ENCODE measurements around the gene MRPL48. TPM values are rescaled to one million over a fixed set of nuclear protein-coding genes. Genes with fewer than 3 reads are reported as not detected.

Gene MRPL48
- total and polyA plus RNA-seq, 2 of the 8 experiments (the other 6 are each of a cell fraction or from before 2014, with no cell fraction given), result 34.9 to 59.9 TPM

DNA sequence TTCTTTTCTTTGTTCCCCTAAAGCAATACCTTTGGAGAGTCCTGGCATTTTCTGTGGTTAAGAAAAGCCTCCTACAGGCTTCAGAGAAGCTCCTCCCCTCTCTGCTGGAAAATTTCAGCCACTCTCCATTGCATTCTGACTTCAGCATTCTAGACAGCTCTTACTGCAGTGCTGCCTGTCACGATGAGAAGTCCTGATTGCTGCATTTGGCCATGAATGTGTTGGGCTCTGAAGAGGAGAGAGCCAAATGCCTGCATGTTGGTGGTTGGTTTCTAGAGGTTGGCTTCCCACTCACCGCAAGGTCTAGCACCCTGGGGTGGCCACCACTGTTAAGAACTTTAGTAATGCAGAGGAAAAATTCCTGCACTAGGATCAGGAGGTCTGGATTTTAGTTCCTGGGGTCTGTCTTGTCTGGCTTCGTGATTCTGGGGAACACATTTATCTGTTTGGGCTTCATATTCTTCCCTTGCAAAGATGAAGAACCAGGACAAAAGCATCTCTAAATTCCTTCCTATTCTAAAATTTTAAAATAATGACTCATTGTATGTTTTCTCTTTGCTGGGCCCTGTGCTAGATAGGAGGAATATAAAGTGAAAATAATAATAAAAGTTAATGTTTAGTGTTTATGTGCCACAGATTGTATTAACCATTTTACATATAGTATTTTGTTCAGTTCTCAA, 50.9 kb downstream of the MRPL48 start:
- H4K5ac ChIP-seq (ENCODE audit: insufficient read length, low read depth, low read length), result no peak overlapping the region
- H2BK120ac ChIP-seq (replicated peaks; ENCODE audit: low read depth, low read length), result no peak overlapping the region
- no peak overlapping the region for H3K4me3 ChIP-seq (ENCODE audit: extremely low read depth in 1 of 4, insufficient read depth in 2 of 4, low read depth in 3 of 4, low read length in 4 of 4)
- no peak for TF ChIP-seq SUZ12 (IDR thresholded peaks at IDR 0.05; ENCODE audit: low read length)
- TF ChIP-seq POLR2A (IDR thresholded peaks at IDR 0.05; ENCODE audit: control extremely low read depth in 1 of 2, low read depth in 2 of 2, low read length in 2 of 2), result 0 out of 3 replicates have a peak, but pooled peaks of 1 of the 2 experiments have one; percentile 19
- H2BK5ac ChIP-seq (ENCODE audit: low read depth, low read length), result no peak overlapping the region
- H3K9ac ChIP-seq (replicated peaks in 1 of 4; ENCODE audit: extremely low read depth in 1 of 4, low read depth in 3 of 4, low read length in 3 of 4), result no peak overlapping the region
- H4K91ac ChIP-seq (replicated peaks; ENCODE audit: insufficient read length, low read length), result no peak overlapping the region
- H3K56ac ChIP-seq (replicated peaks; ENCODE audit: insufficient read length, low read depth, low read length), result no peak overlapping the region
- H2BK12ac ChIP-seq (ENCODE audit: low read depth, low read length), result no peak overlapping the region
- no peak overlapping the region for H3K14ac ChIP-seq (ENCODE audit: insufficient read length)
- H3K79me2 ChIP-seq (ENCODE audit: control insufficient read depth in 1 of 2, insufficient read depth in 2 of 2, low read length in 2 of 2), result no peaks in the 10 kb centered on the region
- no peak overlapping the region for H2BK20ac ChIP-seq (ENCODE audit: low read length)
- ChIA-PET CTCF (ENCODE audit: partially characterized antibody) (interaction anchor here (0.6 to 1.3 kb wide), 2 partner anchors 15 to 1471 kb away, joined by 4 to 5 read pairs; no protein-coding TSS in a partner anchor), POLR2A (ENCODE audit: partially characterized antibody) (interaction anchor here (0.5 to 1.1 kb wide), 3 partner anchors 10 to 51 kb away, joined by 3 to 6 read pairs (median 4); partner anchors contain the start of gene MRPL48)
- FAIRE-seq, result peak; percentile 86
- 64% methylated on average over 3 of the region's 3 CpGs; no CpG with 5 or more reads in 1 of the 2 experiments for WGBS, 2 experiments (ENCODE audit: extremely low coverage in 1 of 2, insufficient coverage in 1 of 2, insufficient read length in 1 of 2, insufficient replicate concordance in 2 of 2, low coverage in 1 of 2, low lambda C conversion rate in 2 of 2, missing lambda C conversion rate in 1 of 2)
- H3K27me3 ChIP-seq (replicated peaks in 1 of 4; ENCODE audit: control insufficient read depth in 3 of 4, extremely low read depth in 1 of 4, insufficient read depth in 3 of 4, low read length in 3 of 4), result no peaks in the 10 kb centered on the region
- peaks cover 0 to 5% (median 2%) of the 10 kb centered on the region in 4 experiments; a peak in 2 of 7 replicates for H3K4me1 ChIP-seq (replicated peaks in 1 of 4; ENCODE audit: control insufficient read depth in 3 of 4, insufficient read depth in 4 of 4, low read length in 3 of 4)
- H2AK5ac ChIP-seq (ENCODE audit: low read depth, low read length), result no peak overlapping the region
- H2BK15ac ChIP-seq (ENCODE audit: low read length), result no peak overlapping the region
- H3K4ac ChIP-seq (replicated peaks; ENCODE audit: insufficient read length, low read depth, low read length), result no peak overlapping the region
- DNase-seq (ENCODE audit: low read depth in 1 of 2, low spot score in 2 of 2), result peak; percentile 10 to 52
- peaks cover 0 to 5% (median 0%) of the 10 kb centered on the region in 4 experiments; a peak in 1 of 8 replicates for H3K36me3 ChIP-seq (ENCODE audit: control insufficient read depth in 2 of 4, insufficient read depth in 4 of 4, low read length in 3 of 4)
- H4K8ac ChIP-seq (ENCODE audit: extremely low read depth, insufficient read depth, low read length), result no peak overlapping the region
- no peaks in the 10 kb centered on the region for H4K20me1 ChIP-seq (replicated peaks in 1 of 2; ENCODE audit: control insufficient read depth in 1 of 2, insufficient read depth in 2 of 2, low read length in 2 of 2)
- no peaks in the 10 kb centered on the region for H3K79me1 ChIP-seq (ENCODE audit: low read depth, low read length)
- no peak overlapping the region for H3K18ac ChIP-seq (ENCODE audit: extremely low read depth, low read length)
- H3K9me3 ChIP-seq (ENCODE audit: insufficient read depth in 2 of 2, low read depth in 1 of 2, low read length in 1 of 2), result no peaks in the 10 kb centered on the region
- no peak overlapping the region for H3K23ac ChIP-seq (ENCODE audit: insufficient read length)
- H3K23me2 ChIP-seq (ENCODE audit: low read depth, low read length), result no peaks in the 10 kb centered on the region
- H2AFZ ChIP-seq (ENCODE audit: low read length), result 0 out of 2 replicates have a peak overlapping the region, but pooled peaks have one; percentile 1
- peak overlapping the region; percentile 26; the same call in 1 of the 2 replicates for H3K27ac ChIP-seq (ENCODE audit: low read depth, low read length)
- H3K4me2 ChIP-seq (ENCODE audit: insufficient read depth in 1 of 2, low read depth in 2 of 2, low read length in 2 of 2), result peak overlapping the region; percentile 1 to 48; a peak in 1 of 4 replicates
